SK-N-SH treated with all-trans-retinoic acid at 6 μM for 48 hours (cell line): Measurements from ENCODE around the gene OR2AK2.

Source experiments
- BACH2 ChIP-seq: fragments of 250-450 bp; sonication (Bioruptor Pico); IDR thresholded peaks from 2 replicates; pipeline ENCODE4 v1.9.0; 2021; ENCODE audit warnings: mild to moderate bottlenecking, borderline replicate concordance
- CSDC2 ChIP-seq: fragments of 250-450 bp; sonication (Bioruptor Pico); IDR thresholded peaks from 2 replicates; pipeline ENCODE4 v1.5.0; 2020; ENCODE audit warnings: mild to moderate bottlenecking, moderate library complexity
- PPARA ChIP-seq: fragments of 250-450 bp; sonication (Bioruptor Pico); IDR thresholded peaks from 2 replicates; pipeline ENCODE4 v1.5.0; 2020; ENCODE audit warnings: mild to moderate bottlenecking, borderline replicate concordance
- RARB ChIP-seq: fragments of 250-450 bp; sonication (Bioruptor Pico); IDR thresholded peaks from 2 replicates; pipeline ENCODE4 v1.8.0; 2021; ENCODE audit warnings: mild to moderate bottlenecking, moderate library complexity
- SNAI2 ChIP-seq: fragments of 250-450 bp; sonication (Bioruptor Pico); IDR thresholded peaks from 2 replicates; pipeline ENCODE4 v1.5.0; 2020; ENCODE audit warnings: mild to moderate bottlenecking, moderate library complexity
- TCF4 ChIP-seq: fragments of 250-450 bp; sonication (Bioruptor Pico); IDR thresholded peaks from 2 replicates; pipeline ENCODE4 v1.8.0; 2021; ENCODE audit warnings: mild to moderate bottlenecking, moderate library complexity, borderline replicate concordance
- ZC3H10 ChIP-seq: fragments of 250-450 bp; sonication (Bioruptor Pico); IDR thresholded peaks from 2 replicates; pipeline ENCODE4 v1.5.1; 2021; ENCODE audit warnings: mild to moderate bottlenecking, moderate library complexity
- ZFP30 ChIP-seq: fragments of 450-650 bp; formaldehyde crosslinking; IDR thresholded peaks from 2 replicates; pipeline ENCODE4 v1.5.0; 2022; ENCODE audit warnings: mild to moderate bottlenecking, moderate library complexity
- ZNF565 ChIP-seq: fragments of 450-650 bp; formaldehyde crosslinking; conservative IDR thresholded peaks from 2 replicates; pipeline ENCODE4 v1.5.0; 2020; ENCODE audit warnings: low read depth, mild to moderate bottlenecking, moderate library complexity
- ZNF70 ChIP-seq: fragments of 450-650 bp; formaldehyde crosslinking; IDR thresholded peaks from 2 replicates; pipeline ENCODE4 v1.5.0; 2020; ENCODE audit warnings: mild to moderate bottlenecking, moderate library complexity
- TF ChIP-seq, protein P1 (sequence below): fragments of 250-450 bp; sonication (Bioruptor Pico); IDR thresholded peaks from 2 replicates; pipeline ENCODE4 v1.5.0; 2020; ENCODE audit warnings: mild to moderate bottlenecking, moderate library complexity
- TF ChIP-seq, protein P2 (sequence below): fragments of 250-450 bp; sonication (Bioruptor Pico); IDR thresholded peaks from 2 replicates; pipeline ENCODE4 v1.8.0; 2021; ENCODE audit warnings: low read depth, mild to moderate bottlenecking, moderate library complexity, borderline replicate concordance
- TF ChIP-seq, protein P3 (sequence below): fragments of 250-450 bp; sonication (Bioruptor Pico); IDR thresholded peaks from 2 replicates; pipeline ENCODE4 v1.8.0; 2020; ENCODE audit warnings: mild to moderate bottlenecking, moderate library complexity, borderline replicate concordance
- TF ChIP-seq, protein P4 (sequence below): fragments of 250-450 bp; sonication (Bioruptor Pico); IDR thresholded peaks from 2 replicates; pipeline ENCODE4 v1.5.1; 2020; ENCODE audit warnings: low read depth, mild to moderate bottlenecking, moderate library complexity

DNA sequence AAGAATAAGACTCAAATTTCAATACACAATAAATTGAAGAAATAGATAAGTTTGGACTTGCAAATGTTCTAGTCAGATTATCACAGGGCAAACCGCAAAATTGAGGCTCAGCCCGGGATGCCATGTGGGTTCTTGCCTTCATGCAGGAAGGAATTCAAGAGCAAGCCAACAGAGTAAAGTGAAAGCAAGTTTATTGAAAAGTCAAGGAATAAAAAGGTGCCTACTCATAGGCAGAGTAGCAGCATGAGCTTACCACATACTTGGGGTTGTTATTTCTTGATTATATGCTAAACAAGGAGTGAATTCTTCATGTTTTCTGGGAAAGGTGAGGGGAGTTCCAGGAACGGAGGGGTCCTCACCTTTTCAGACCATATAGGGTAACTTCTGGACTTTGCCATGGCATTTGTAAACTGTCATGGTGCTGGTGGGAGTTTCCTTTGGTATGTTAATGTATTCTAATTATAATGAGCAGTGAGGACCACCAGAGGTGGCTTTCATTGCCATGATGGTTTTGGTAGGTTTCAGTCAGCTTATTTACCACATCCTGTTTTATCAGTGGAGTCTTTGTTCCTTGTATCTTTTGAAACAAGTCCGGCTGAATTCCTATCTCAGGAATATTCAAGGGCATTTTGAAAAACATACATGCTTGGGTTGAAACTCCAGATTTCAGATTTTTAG, 2.0 kb upstream of the OR2AK2 start:
- no peak for TF ChIP-seq TCF4 (CRISPR knock-in tag)
- no peak for TF ChIP-seq BACH2 (CRISPR knock-in tag)
- TF ChIP-seq, protein P1, sequence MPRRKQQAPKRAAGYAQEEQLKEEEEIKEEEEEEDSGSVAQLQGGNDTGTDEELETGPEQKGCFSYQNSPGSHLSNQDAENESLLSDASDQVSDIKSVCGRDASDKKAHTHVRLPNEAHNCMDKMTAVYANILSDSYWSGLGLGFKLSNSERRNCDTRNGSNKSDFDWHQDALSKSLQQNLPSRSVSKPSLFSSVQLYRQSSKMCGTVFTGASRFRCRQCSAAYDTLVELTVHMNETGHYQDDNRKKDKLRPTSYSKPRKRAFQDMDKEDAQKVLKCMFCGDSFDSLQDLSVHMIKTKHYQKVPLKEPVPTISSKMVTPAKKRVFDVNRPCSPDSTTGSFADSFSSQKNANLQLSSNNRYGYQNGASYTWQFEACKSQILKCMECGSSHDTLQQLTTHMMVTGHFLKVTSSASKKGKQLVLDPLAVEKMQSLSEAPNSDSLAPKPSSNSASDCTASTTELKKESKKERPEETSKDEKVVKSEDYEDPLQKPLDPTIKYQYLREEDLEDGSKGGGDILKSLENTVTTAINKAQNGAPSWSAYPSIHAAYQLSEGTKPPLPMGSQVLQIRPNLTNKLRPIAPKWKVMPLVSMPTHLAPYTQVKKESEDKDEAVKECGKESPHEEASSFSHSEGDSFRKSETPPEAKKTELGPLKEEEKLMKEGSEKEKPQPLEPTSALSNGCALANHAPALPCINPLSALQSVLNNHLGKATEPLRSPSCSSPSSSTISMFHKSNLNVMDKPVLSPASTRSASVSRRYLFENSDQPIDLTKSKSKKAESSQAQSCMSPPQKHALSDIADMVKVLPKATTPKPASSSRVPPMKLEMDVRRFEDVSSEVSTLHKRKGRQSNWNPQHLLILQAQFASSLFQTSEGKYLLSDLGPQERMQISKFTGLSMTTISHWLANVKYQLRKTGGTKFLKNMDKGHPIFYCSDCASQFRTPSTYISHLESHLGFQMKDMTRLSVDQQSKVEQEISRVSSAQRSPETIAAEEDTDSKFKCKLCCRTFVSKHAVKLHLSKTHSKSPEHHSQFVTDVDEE (CRISPR knock-in tag), result no peak
- TF ChIP-seq, protein P2, sequence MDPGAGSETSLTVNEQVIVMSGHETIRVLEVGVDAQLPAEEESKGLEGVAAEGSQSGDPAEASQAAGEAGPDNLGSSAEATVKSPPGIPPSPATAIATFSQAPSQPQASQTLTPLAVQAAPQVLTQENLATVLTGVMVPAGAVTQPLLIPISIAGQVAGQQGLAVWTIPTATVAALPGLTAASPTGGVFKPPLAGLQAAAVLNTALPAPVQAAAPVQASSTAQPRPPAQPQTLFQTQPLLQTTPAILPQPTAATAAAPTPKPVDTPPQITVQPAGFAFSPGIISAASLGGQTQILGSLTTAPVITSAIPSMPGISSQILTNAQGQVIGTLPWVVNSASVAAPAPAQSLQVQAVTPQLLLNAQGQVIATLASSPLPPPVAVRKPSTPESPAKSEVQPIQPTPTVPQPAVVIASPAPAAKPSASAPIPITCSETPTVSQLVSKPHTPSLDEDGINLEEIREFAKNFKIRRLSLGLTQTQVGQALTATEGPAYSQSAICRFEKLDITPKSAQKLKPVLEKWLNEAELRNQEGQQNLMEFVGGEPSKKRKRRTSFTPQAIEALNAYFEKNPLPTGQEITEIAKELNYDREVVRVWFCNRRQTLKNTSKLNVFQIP (CRISPR knock-in tag), result no peak
- TF ChIP-seq, protein P3, sequence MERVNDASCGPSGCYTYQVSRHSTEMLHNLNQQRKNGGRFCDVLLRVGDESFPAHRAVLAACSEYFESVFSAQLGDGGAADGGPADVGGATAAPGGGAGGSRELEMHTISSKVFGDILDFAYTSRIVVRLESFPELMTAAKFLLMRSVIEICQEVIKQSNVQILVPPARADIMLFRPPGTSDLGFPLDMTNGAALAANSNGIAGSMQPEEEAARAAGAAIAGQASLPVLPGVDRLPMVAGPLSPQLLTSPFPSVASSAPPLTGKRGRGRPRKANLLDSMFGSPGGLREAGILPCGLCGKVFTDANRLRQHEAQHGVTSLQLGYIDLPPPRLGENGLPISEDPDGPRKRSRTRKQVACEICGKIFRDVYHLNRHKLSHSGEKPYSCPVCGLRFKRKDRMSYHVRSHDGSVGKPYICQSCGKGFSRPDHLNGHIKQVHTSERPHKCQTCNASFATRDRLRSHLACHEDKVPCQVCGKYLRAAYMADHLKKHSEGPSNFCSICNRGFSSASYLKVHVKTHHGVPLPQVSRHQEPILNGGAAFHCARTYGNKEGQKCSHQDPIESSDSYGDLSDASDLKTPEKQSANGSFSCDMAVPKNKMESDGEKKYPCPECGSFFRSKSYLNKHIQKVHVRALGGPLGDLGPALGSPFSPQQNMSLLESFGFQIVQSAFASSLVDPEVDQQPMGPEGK (CRISPR knock-in tag), result no peak
- TF ChIP-seq, protein P4, sequence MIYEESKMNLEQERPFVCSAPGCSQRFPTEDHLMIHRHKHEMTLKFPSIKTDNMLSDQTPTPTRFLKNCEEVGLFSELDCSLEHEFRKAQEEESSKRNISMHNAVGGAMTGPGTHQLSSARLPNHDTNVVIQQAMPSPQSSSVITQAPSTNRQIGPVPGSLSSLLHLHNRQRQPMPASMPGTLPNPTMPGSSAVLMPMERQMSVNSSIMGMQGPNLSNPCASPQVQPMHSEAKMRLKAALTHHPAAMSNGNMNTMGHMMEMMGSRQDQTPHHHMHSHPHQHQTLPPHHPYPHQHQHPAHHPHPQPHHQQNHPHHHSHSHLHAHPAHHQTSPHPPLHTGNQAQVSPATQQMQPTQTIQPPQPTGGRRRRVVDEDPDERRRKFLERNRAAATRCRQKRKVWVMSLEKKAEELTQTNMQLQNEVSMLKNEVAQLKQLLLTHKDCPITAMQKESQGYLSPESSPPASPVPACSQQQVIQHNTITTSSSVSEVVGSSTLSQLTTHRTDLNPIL, result no peak
- no peak for TF ChIP-seq CSDC2 (CRISPR knock-in tag)
- no peak for TF ChIP-seq ZNF70 (CRISPR knock-in tag)
- no peak for TF ChIP-seq ZNF565
- no peak for TF ChIP-seq PPARA (CRISPR knock-in tag)
- no peak for TF ChIP-seq ZFP30 (CRISPR knock-in tag)
- no peak for TF ChIP-seq SNAI2
- no peak for TF ChIP-seq ZC3H10 (CRISPR knock-in tag)
- no peak for TF ChIP-seq RARB
